CD14-positive monocyte (primary cell): Measurements from ENCODE around the gene FAM53A. TPM values are rescaled to one million over a fixed set of nuclear protein-coding genes. Genes with fewer than 3 reads are reported as not detected.

ENCODE experiments used
- DNase-seq, 3 donors: peaks; one replicate each; pipeline ENCODE4 v3.0.0-alpha.2; 2011 to 2022
- H2AFZ ChIP-seq: 2 replicates; pipeline ENCODE4 v1.6.0; 2012; ENCODE audit warnings: mild to moderate bottlenecking, low read depth, low read length, inconsistent platforms; ENCODE audit not compliant: insufficient read depth, poor library complexity, severe bottlenecking
- H3K27ac ChIP-seq, 2 donors: 1 replicate in 1 of 2; 2 replicates in 1 of 2; pipeline ENCODE4 v1.5.1; 2012 to 2013; ENCODE audit warnings: low read length in 2 of 2, control low read depth in 1 of 2, inconsistent platforms in 1 of 2, low read depth in 1 of 2, mild to moderate bottlenecking in 1 of 2
- H3K27me3 ChIP-seq, 2 donors: one replicate each; pipeline versions ENCODE4 v1.6.0 to v1.6.1; 2011 to 2013; ENCODE audit warnings: low read length in 2 of 2; ENCODE audit not compliant: control insufficient read depth in 2 of 2, insufficient read depth in 2 of 2
- H3K36me3 ChIP-seq, 2 donors: replicated peaks in 1 of 2; 1 replicate in 1 of 2; 2 replicates in 1 of 2; pipeline versions ENCODE4 v1.5.1 to v1.6.1; 2012 to 2013; ENCODE audit warnings: low read length in 2 of 2, control low read depth in 1 of 2, inconsistent platforms in 1 of 2, mild to moderate bottlenecking in 1 of 2; ENCODE audit not compliant: insufficient read depth in 2 of 2, control insufficient read depth in 1 of 2
- H3K4me1 ChIP-seq, 2 donors: 1 replicate in 1 of 2; 2 replicates in 1 of 2; pipeline versions ENCODE4 v1.5.1 to v1.6.1; 2012 to 2013; ENCODE audit warnings: low read length in 2 of 2, control low read depth in 1 of 2, inconsistent platforms in 1 of 2, mild to moderate bottlenecking in 1 of 2, moderate library complexity in 1 of 2; ENCODE audit not compliant: insufficient read depth in 2 of 2, control insufficient read depth in 1 of 2
- H3K4me2 ChIP-seq: replicated peaks from 2 replicates; pipeline ENCODE3; 2012; ENCODE audit warnings: low read length, moderate library complexity, mild to moderate bottlenecking; ENCODE audit not compliant: poor library complexity, severe bottlenecking; ENCODE audit errors: extremely low read depth
- H3K4me3 ChIP-seq, 3 experiments: fragments of 200-600 bp in 1 of 3; sonication (generic) in 1 of 3; replicated peaks in 1 of 3; 1 replicate in 2 of 3; 2 replicates in 1 of 3; pipeline ENCODE4 v1.5.1; 2011 to 2013; ENCODE audit warnings: low read length in 3 of 3, mild to moderate bottlenecking in 3 of 3, control low read depth in 2 of 3, low read depth in 2 of 3, inconsistent platforms in 1 of 3, moderate library complexity in 1 of 3
- H3K79me2 ChIP-seq: 2 replicates; pipeline ENCODE4 v1.6.0; 2012; ENCODE audit warnings: mild to moderate bottlenecking, control low read depth, inconsistent platforms, low read length, moderate library complexity; ENCODE audit not compliant: insufficient read depth
- H3K9ac ChIP-seq: 2 replicates; pipeline ENCODE4 v1.6.0; 2017; ENCODE audit warnings: low read length, mild to moderate bottlenecking; ENCODE audit not compliant: insufficient read depth, poor library complexity, severe bottlenecking
- H3K9me3 ChIP-seq, 2 donors: replicated peaks in 1 of 2; 1 replicate in 1 of 2; 2 replicates in 1 of 2; pipeline versions ENCODE4 v1.5.1 to v1.6.1; 2012 to 2013; ENCODE audit warnings: low read length in 2 of 2, control low read depth in 1 of 2; ENCODE audit not compliant: control insufficient read depth in 1 of 2, insufficient read depth in 1 of 2
- H4K20me1 ChIP-seq: 2 replicates; pipeline ENCODE4 v1.6.0; 2012; ENCODE audit warnings: mild to moderate bottlenecking, low read length, control low read depth, moderate library complexity; ENCODE audit not compliant: insufficient read depth
- H3K27ac Mint-ChIP-seq, 7 donors: one replicate each; pipeline ENCODE4 v1.8.0; 2020; ENCODE audit warnings: mild to moderate bottlenecking in 7 of 7, mixed read lengths in 7 of 7, moderate library complexity in 6 of 7, inconsistent platforms in 2 of 7
- H3K27me3 Mint-ChIP-seq, 3 donors: one replicate each; pipeline ENCODE4 v1.8.0; 2021 to 2022; ENCODE audit warnings: low read depth in 3 of 3, mild to moderate bottlenecking in 3 of 3, mixed read lengths in 3 of 3, moderate library complexity in 3 of 3, inconsistent platforms in 1 of 3
- H3K36me3 Mint-ChIP-seq, 2 donors: one replicate each; pipeline ENCODE4 v1.8.0; 2020; ENCODE audit warnings: mixed read lengths in 2 of 2, inconsistent platforms in 1 of 2, mild to moderate bottlenecking in 1 of 2
- H3K4me1 Mint-ChIP-seq: one replicate; pipeline ENCODE4 v1.8.0; 2020; ENCODE audit warnings: mild to moderate bottlenecking, mixed read lengths
- H3K4me3 Mint-ChIP-seq, 2 donors: one replicate each; pipeline ENCODE4 v1.8.0; 2020; ENCODE audit warnings: mild to moderate bottlenecking in 2 of 2, mixed read lengths in 2 of 2, moderate library complexity in 1 of 2
- H3K9me3 Mint-ChIP-seq, 7 donors: one replicate each; pipeline ENCODE4 v1.8.0; 2020 to 2022; ENCODE audit warnings: mixed read lengths in 7 of 7, mild to moderate bottlenecking in 6 of 7, moderate library complexity in 6 of 7, inconsistent platforms in 2 of 7
- CTCF ChIP-seq: fragments of 200-600 bp; IDR thresholded peaks from one replicate; pipeline ENCODE4 v1.8.0; 2022; ENCODE audit warnings: antibody characterized with exemption, mild to moderate bottlenecking
- WGBS: methylation state at CpG from one replicate; pipeline ENCODE4 v1.1.5; 2013; ENCODE audit warnings: missing lambda C conversion rate; ENCODE audit not compliant: insufficient coverage; 5-methylcytosine and 5-hydroxymethylcytosine counted together
- intact Hi-C, 2 donors: fragments of 100-400 bp; cut with micrococcal nuclease; formaldehyde crosslinking; loops; one replicate each; pipeline versions ENCODE4 v1.15.0 to v1.15.1; 2023
- polyA plus RNA-seq, 3 donors: library from polyadenylated mRNA; depleted of rRNA in 1 of 3; unstranded in 2 of 3; stranded (reverse) in 1 of 3; fragments of 300-500 nt in 2 of 3; fragments of >200 nt in 1 of 3; fragmentation: Illumina TruSeq in 2 of 3; gene quantifications; 1 replicate in 2 of 3; 2 replicates in 1 of 3; pipeline ENCODE4 v1.2.3, GENCODE V29; 2012 to 2021

The FAM53A gene
- polyA plus RNA-seq, 3 donors: 0.40 to 0.82 (median 0.76) TPM

GRCh38 chr4:1655081-1655480, 29.0 kb downstream of the FAM53A start:
- H2AFZ ChIP-seq: no peak overlapping the region
- no peak overlapping the region for H3K27ac Mint-ChIP-seq
- H4K20me1 ChIP-seq: no peaks in the 10 kb centered on the region
- DNase-seq: no peak
- H3K9ac ChIP-seq: no peak overlapping the region
- no peak for TF ChIP-seq CTCF
- intact Hi-C loops: no loop called here
- no peak overlapping the region for H3K4me3 ChIP-seq
- H3K36me3 Mint-ChIP-seq: peaks cover 0 to 6% of the 10 kb centered on the region in 2 donors
- no peaks in the 10 kb centered on the region for H3K27me3 ChIP-seq
- no peaks in the 10 kb centered on the region for H3K9me3 ChIP-seq
- H3K27me3 Mint-ChIP-seq: peaks cover 0 to 3% (median 3%) of the 10 kb centered on the region in 3 donors
- peaks cover 0 to 6% (median 2%) of the 10 kb centered on the region in 7 donors for H3K9me3 Mint-ChIP-seq
- H3K27ac ChIP-seq: no peak overlapping the region
- no peaks in the 10 kb centered on the region for H3K4me1 Mint-ChIP-seq
- H3K4me1 ChIP-seq: no peaks in the 10 kb centered on the region
- no peak overlapping the region for H3K4me2 ChIP-seq
- H3K79me2 ChIP-seq: no peaks in the 10 kb centered on the region
- no peaks in the 10 kb centered on the region for H3K36me3 ChIP-seq
- 97% methylated on average over 47 of the region's 47 CpGs for WGBS
- H3K4me3 Mint-ChIP-seq: no peak overlapping the region

- WGBS: 96% methylated on average over 19 of the region's 23 CpGs
- no peak for TF ChIP-seq CTCF
- Histone ChIP-seq H4K20me1 (no peaks in the 10 kb centered on the region), H3K4me3 (no peak overlapping the region), H3K79me2 (no peaks in the 10 kb centered on the region), H3K36me3 (no peaks in the 10 kb centered on the region), H3K4me2 (no peak overlapping the region), H3K9ac (no peak overlapping the region), H3K27ac (no peak overlapping the region), H3K4me1 (no peaks in the 10 kb centered on the region), H2AFZ (no peak overlapping the region), H3K27me3 (no peaks in the 10 kb centered on the region), H3K9me3 (no peaks in the 10 kb centered on the region)
- Mint-ChIP-seq H3K9me3 (peaks cover 0 to 8% (median 3%) of the 10 kb centered on the region in 7 donors), H3K4me3 (no peak overlapping the region), H3K27ac (no peak overlapping the region), H3K4me1 (no peaks in the 10 kb centered on the region), H3K27me3 (peaks cover 0 to 3% (median 2%) of the 10 kb centered on the region in 3 donors), H3K36me3 (peaks cover 0 to 6% of the 10 kb centered on the region in 2 donors)
- intact Hi-C loops: no loop called here
- DNase-seq: no peak
Observed at GRCh38 chr4:1654216-1654955, 29.7 kb downstream of the FAM53A start.
